Endometrial microvascular endothelial cells (primary cell): ENCODE measurements around the gene MSMP. TPM values are rescaled to one million over a fixed set of nuclear protein-coding genes. Genes with fewer than 3 reads are reported as not detected.

ENCODE experiments used
- in situ Hi-C: cut with HindIII; loops from 2 replicates; pipeline ENCODE4 v1.10.0; 2017; ENCODE audit warnings: low sequenced_read_pairs, low pct_unique_long_range_greater_than_20kb; ENCODE audit errors: inconsistent ontology term
- total RNA-seq: library from RNA; depleted of rRNA; stranded (reverse); fragments of >200 nt; gene quantifications from one replicate; pipeline ENCODE4 v1.2.3, GENCODE V29; 2015; ENCODE audit errors: inconsistent ontology term

MSMP gene, protein sequence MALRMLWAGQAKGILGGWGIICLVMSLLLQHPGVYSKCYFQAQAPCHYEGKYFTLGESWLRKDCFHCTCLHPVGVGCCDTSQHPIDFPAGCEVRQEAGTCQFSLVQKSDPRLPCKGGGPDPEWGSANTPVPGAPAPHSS
- total RNA-seq, result 5.3 TPM

DNA sequence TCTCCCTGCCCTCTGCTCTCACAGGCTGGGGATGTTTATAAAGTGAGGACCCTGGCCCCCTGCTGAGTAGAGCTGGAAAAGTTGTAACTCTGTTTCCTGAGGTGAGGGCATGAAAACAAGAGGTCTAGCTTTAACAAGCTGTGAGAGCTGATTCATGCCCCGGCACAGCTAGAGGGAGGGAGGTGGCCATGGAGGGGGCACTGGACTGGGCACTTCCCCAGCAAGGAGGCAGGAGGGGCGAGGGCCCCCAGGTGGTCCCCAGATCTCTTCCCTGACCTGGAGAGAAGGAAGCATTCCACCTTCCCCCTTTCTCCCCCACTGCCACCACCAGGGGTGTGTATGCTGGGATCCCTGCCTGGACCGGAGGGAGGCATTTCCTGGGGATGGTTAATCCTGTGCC is at the start of gene MSMP:
Gene MSMP (minus strand): TSS at position 13 of the 400 bp plus-strand sequence. CDS start 147 bp downstream, outside the sequence.
- in situ Hi-C loops, result no loop called here

DNA sequence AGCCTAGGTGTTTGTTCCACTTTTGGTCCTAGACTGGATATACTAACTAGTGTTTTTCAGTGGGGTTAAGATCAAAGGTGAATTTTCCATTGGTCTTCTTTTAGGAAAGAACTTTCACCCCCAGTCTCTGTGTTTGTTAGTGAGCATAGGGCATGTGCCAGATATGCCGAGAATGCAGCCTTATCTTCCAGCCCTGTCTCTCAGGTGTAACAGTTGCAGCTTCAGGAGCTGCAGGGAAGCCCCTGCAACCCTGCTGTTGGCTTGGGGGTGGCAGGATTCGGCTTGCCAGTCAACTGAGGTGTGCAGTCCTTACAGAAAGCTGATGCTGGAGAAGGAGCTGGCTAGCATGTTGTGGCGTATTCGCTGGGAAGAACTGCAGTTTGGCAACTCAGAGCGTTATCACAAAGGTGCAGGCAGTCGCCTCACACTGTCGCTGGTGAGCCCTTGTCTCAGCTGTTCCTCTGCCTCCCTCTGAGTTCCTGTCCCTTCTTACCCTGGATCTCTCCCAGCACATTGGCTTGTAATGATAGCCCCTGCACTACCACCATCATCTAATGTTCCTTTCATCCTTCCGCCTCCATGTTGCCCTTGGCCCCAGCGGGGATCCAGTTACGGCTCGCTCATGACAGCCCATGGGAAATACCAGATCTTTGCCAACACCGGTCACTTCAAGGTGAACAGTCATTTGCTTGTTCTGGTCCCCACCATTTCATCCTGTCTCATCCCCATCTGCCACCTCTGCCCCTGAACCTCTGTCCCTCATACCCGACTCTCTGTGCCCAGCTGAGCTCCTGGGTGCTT is 47.5 kb upstream of the MSMP start:
- in situ Hi-C loops, result no loop called here

DNA sequence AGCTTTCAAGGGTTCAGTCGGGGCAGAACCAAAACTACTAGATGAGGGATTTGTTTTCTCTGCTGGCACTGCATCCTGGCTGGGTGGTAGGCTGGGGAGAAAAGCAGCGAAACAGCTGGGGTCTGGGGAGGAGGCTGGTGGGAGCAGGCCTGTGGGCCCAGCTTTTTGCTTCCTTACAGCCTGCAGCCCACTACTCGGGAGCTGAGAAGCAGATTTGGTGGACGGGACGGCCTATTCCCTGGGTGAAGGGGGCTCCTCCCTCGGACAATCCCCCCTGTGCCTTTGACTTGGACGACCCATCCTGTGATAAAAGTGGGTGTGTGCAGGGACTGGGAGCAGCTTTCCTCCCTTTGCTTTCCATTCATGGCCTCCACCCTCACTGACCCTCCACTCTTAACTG is 46.5 kb upstream of the MSMP start:
- in situ Hi-C loops, result no loop called here

DNA sequence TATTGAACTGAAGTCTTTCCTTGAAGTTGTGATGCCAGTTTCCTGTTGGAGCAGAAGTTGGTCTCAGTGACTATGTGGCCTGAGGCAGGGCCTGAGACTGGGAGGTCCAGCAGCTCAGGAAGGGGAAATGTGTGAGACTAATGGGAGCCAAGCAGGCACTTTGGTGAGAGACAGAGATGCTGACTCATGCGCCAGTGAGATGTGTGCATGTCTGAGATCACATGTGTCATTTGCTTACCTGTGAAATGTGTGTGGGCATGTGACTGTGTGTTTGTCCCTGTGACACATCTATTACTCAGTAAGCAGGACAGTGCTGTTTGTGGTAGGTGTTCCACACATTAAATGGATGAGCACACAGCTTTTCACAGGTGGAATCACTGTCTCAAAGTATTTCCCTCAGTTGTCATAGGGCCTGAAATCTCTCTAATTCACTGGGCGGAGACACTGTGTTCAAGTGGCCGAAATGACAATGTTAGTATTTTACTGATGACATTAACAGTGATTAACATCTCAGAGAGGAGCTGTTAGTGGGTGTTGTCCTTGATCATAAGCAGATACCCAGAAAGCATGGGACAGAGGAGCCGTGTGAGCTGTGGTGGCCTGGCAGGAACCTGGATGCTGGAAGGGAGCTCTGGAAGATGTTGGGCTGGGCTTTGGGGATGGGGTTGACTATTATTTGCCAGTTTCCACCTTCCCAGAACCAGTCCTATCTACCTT is 44.7 kb upstream of the MSMP start:
- in situ Hi-C loops, result no loop called here

DNA sequence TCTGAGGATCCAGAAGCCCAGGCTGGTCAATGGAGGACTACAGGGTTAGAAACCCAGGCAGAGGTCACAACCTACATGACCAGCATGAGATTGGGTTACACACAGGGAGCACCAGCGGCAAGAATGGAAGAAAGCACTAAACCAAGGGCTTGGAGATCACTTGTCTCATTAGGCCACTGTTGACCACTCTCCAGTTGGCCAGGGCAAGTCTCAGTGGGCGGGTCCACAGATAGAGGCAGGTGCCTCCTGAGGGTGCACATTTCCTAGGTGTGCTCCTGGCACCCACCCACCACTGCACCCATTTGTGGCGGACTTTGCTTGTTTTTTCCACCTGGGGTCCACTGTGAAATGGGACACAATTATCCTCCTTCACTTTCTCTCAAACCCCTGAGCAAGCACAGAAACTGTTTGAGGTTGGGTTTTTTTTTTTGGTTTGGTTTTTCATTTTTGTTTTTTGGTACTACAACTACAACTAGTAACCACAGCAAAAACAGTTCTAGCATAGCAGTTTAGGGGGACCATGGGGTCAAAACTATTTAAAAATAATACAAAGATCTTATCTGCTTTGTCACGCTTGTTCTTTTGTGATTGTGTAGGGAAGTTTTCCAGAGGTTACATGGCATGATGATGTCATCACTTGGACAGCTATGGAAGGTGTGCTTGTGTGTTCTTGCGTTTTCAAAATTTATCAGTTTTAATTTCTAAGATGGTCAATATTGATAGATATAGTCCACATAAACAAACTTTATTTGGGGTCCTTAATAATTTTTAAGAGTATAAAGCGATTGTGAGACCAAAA is 43.4 kb upstream of the MSMP start:
- in situ Hi-C loops, result no loop called here

DNA sequence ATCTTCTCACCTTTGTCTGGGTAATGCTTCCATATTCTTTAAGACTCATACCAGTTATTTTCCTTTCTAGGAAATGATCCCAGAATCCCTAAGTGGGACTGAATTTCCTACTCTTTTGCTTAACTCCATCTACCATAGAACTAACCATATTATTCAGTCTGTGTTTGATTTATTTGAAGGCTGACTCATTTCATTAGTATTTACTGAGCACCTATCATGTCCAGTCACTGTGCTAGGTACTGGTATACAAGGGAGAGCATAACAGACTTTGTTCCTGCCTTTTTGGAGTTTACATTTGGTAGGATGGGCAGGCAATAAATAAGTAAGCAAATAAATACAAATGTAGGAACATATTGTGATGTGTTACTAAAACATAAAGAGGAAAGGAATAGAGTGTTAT is 41.6 kb upstream of the MSMP start:
- in situ Hi-C loops, result no loop called here

DNA sequence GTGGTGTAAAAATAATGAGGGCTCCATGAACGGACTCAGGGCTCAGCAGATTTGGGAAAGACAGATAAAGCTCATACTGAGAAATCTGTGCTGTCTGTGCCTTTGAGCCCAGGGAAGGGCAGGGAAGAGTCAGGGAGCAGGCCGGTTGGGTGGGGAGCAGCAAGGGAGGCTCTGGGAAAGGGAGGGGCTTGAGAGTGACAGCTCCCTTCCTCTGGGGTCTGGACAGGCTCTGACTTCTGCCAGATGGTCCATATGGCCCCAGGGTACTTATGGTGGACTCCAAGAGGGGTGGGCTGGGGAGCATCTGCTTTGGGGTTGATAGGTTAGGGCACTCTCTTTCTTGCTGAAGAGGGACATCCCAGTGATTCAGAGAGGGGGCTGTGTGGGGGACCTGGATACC is 39.4 kb upstream of the MSMP start:
- in situ Hi-C loops, result no loop called here

DNA sequence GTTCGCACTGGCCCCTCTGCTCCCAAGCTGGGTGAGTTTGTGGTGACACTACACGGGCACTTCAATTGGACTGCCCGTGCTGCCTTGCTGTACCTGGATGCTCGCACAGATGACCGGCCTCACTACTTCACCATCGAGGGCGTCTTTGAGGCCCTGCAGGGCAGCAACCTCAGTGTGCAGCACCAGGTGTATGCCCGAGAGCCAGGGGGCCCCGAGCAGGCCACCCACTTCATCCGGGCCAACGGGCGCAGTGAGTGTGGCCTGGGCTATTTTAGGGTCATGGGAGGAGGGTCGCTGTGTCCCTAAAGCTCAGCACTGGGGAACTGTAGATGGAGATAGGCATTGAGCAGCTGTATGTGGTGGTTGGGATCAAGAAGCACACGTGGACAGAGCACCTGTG is 38.8 kb upstream of the MSMP start:
- in situ Hi-C loops, result no loop called here

DNA sequence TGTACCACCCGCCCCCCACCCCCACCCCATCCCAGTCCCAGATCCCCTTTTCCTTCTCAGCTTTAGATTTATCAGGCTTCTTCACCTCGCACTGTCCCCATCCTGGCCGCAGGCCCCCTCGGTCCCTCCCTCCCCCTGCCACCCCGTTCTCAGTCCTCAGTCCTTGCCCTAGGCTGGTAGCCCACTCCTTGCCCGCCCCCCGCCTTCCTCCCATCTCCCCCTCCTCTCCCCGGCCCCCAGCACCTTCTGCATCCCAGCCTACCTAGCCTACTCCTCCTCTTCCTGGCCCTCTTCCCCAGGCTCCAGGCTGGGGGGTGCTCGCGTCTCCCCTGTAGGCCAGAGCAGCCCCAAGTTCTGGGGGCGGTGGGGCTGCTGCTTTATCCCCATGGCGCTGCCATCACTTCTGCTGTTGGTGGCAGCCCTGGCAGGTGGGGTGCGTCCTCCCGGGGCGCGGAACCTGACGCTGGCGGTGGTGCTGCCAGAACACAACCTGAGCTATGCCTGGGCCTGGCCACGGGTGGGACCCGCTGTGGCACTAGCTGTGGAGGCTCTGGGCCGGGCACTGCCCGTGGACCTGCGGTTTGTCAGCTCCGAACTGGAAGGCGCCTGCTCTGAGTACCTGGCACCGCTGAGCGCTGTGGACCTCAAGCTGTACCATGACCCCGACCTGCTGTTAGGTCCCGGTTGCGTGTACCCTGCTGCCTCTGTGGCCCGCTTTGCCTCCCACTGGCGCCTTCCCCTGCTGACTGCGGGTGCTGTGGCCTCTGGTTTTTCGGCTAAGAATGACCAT is 38.1 kb upstream of the MSMP start:
- in situ Hi-C loops, result no loop called here

DNA sequence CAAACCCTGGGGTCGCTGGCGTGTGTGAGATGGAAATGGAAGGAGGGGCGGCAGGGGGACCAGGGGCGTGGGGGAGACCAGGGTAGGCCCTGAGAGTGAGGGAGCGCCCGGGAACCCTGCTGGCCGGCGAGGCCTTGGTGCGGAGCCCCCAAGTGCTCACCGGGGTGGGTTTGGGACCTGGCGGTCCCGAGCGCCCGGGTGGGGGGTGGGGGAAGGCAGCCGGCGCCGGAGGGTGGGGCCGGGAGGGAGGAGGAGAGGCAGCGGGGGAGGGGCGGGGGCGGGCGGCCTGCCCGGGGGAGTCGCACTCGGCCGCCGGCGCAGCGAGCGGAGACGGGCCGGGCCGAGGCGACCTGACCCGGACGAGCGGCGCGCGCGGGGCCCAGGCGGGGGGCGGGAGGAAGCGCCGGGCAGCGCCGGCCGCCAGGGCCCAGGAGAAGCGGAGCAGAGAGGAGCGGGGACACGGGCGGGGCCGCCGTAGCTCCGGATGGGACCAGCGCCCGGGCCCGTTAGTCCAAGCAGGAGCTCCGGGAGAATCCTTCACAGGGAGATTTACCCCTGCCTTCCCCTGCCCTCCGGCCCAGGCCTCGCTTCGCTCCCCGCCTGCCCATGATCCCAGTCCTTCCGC is 37.3 kb upstream of the MSMP start, which contains the start of gene NPR2:
Gene NPR2 (plus strand): TSS at position 295 of the 625 bp plus-strand sequence. CDS start 818 bp downstream, outside the sequence.
- in situ Hi-C loops, result no loop called here

DNA sequence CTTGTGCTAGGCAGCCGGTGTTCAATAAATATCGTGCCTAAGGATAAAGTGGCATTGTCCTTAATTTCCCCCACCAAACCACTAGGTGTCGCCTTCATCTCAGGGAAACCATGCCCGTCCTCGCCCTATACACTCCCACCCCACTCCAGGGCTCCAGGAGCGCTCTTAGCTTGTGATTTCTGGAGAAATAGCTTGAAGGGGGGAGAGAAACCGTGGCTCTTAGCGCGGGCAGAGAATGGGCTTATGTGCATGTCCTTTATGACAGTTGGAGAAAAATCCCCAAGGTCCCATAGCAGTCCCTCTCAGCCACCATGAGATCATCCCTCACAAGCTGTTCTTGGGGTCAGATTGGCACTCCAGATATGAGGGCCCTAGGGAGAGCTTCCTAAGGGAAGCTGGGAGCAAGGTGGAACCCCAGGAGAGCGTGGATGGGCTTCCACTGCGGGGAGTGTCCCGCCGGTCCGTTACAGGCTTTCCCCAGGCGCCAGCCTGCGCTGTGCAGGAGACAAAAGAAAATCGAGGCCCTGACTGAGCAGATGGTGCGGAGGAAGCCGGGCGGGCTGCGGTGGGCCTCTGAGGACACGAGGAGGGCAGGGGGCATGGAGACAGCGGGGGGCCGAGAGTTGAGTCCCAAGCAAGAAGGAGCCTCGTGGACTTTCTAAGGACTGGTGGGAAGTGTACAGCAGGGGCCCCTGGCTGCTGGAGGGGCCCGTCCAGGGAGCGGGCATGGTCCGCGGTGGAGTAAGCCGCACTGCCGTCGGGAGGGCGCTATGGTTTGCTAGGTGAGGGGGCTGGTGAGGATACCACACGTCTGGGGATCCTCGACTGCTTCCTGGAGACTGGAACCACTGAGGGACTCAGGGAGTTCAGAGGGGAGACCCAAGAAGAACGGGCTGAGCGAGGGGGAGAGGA is 36.6 kb upstream of the MSMP start:
- in situ Hi-C loops, result no loop called here

DNA sequence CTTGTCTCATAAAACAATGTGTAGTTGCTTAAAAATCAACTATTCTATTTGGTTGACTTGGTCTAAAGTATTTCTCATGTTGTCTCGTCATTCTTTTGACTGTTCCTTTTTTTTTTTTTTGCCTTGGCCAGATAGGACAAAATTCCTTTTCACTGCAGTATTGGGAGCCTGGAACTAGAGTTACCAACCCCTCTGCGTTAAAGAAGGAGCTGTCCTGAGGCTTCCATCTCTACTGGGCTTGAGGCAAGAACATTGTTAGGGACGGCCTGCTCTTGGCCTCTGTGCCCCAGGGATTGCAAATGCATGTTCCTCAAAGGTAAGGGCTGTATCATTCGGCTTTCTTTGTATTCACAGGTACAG is 35.9 kb upstream of the MSMP start:
- in situ Hi-C loops, result no loop called here

DNA sequence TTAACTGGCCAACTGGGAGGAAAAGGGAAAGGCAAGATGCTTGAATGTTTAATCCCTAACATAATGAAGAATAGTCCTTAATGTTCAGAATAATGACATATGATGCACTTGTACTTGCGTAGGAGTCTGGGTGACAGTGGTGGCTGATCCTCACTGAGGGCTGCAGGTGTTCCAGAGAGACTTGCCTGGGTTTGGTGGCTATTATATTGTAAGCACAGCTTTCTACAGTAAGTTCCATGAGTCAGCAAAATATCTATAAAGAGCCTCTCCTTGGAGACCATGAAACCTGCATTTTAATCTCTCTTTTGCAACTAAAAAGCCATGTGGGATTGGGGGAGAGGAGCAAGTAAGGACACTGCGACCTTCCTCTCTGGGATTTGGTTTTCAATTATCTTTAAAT is 35.5 kb upstream of the MSMP start:
- in situ Hi-C loops, result no loop called here

DNA sequence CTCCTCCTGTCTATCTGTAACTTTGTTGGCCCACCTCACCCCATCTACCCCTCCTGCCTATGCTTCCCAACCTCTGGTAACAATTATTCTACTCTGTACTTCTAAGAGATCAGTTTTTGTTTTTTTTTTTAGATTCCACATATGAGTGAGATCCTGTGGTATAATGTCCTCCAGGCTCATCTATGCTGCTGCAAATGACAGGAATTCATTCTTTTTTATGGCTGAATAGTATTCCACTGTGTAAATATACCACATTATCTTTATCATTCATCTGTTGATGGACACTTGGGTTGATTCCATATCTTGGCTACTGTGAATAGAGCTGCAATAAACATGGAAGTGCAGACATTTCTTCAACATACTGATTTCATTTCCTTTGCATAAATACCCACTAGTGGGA is 29.3 kb upstream of the MSMP start:
- in situ Hi-C loops, result no loop called here

DNA sequence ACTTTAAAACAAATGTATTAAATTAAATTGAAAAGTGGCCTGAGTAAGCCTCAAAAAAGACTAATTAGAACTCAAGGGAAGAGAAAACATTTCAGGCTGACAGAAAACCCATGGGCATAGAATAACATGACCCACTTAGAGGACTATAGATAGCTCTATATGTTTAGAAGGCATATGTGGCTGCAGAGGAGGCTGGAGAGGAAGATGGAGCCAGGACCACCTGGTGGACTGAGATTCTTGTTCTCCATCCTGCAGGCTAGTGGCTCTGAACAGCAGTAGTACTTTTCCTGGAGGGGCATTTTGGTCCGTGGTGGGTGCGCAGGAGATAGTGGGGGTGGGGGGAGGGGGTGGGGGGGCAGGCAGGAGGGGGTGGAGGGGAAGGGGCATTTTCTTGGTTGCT is 27.0 kb upstream of the MSMP start:
- in situ Hi-C loops, result no loop called here

DNA sequence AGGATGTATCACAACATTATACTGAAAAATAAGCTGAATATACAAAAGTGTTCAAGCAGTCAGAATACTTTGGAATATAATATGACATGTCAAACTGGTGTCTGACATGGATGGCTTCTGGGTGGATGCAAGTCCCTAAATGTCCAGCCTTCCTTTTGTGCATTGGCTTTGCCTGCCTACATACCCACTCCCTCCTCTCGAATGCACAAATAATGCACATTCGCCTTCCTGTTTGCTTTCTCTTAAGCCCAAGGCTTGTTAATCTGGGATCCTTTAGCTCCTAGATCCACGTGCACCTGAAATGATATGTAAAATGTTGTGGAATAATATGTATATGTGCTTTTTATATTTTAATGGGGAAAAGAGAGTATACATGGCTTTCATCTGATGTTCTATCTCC is 24.4 kb upstream of the MSMP start:
- in situ Hi-C loops, result no loop called here

DNA sequence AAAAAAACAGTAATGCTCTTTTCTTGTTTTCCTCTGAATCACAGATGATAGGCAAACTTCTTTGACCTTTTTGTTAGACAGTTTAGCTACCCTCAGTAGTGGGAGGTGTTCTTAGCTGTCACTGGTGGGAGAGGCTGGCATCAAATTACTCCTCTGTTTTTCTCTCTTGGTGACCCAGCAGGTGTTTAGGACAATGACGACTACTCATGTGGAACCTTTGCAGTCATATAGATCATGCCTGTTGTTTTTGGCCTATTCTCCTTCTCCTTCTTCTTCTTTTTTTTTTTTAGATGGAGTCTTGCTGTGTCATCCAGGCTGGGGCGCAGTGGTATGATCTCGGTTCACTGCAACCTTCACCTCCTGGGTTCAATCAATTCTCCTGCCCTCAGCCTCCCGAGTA is 21.9 kb upstream of the MSMP start:
- in situ Hi-C loops, result no loop called here
